SW480 (cell line): Measurements from ENCODE around the gene SLC30A5.
A peak's percentile ranks its signal among the peaks of the same experiment; 100 is the strongest.
"Not testable (repeated sequence)": the region's sequence is repeated elsewhere in the genome, so short reads cannot be mapped to it uniquely, and the experiment has no call there.

Source experiments
- DNase-seq: peaks from one replicate; pipeline ENCODE4 v3.0.0-alpha.2; 2016; ENCODE audit warnings: low spot score

SLC30A5 gene

GRCh38 chr5:69105996-69106906 is 12.4 kb downstream of the SLC30A5 start:
- no peak for DNase-seq

GRCh38 chr5:69108367-69108766 is 14.6 kb downstream of the SLC30A5 start:
- DNase-seq: not testable (repeated sequence)

GRCh38 chr5:69113851-69114250 is 20.0 kb downstream of the SLC30A5 start:
- no peak for DNase-seq

GRCh38 chr5:69115526-69115925 is 21.7 kb downstream of the SLC30A5 start:
- DNase-seq: no peak

GRCh38 chr5:69129413-69129812 is 35.6 kb downstream of the SLC30A5 start:
- DNase-seq: no peak

GRCh38 chr5:69130241-69130640 is 36.4 kb downstream of the SLC30A5 start:
- DNase-seq: no peak

- DNase-seq: no peak
Observed at GRCh38 chr5:69131304-69131703, 37.5 kb downstream of the SLC30A5 start.

GRCh38 chr5:69134126-69134525 is 40.3 kb downstream of the SLC30A5 start:
- DNase-seq: no peak

- DNase-seq: no peak
Observed at GRCh38 chr5:69136293-69136692, 42.5 kb downstream of the SLC30A5 start.

GRCh38 chr5:69137208-69137607 is 43.4 kb downstream of the SLC30A5 start:
- not testable (repeated sequence) for DNase-seq

- no peak for DNase-seq
Observed at GRCh38 chr5:69137807-69138206, 44.0 kb downstream of the SLC30A5 start.

- DNase-seq: no peak
Observed at GRCh38 chr5:69138766-69139165, 45.0 kb downstream of the SLC30A5 start.

- not testable (repeated sequence) for DNase-seq
Observed at GRCh38 chr5:69140239-69140638, 46.4 kb downstream of the SLC30A5 start.

GRCh38 chr5:69140827-69141226 is 47.0 kb downstream of the SLC30A5 start:
- no peak for DNase-seq

GRCh38 chr5:69148576-69148975 is 54.8 kb downstream of the SLC30A5 start:
- not testable (repeated sequence) for DNase-seq

- no peak for DNase-seq
Observed at GRCh38 chr5:69148981-69149675, 55.3 kb downstream of the SLC30A5 start.

GRCh38 chr5:69149676-69150010 is 55.8 kb downstream of the SLC30A5 start:
- DNase-seq: no peak

- DNase-seq: no peak
Observed at GRCh38 chr5:69152731-69153130, 58.9 kb downstream of the SLC30A5 start.

GRCh38 chr5:69156456-69156855 is 62.6 kb downstream of the SLC30A5 start:
- no peak for DNase-seq

- DNase-seq: no peak
Observed at GRCh38 chr5:69158039-69158438, 64.2 kb downstream of the SLC30A5 start.

- DNase-seq: no peak
Observed at GRCh38 chr5:69160651-69161050, 66.8 kb downstream of the SLC30A5 start.

GRCh38 chr5:69166686-69167492 is 73.1 kb downstream of the SLC30A5 start, which contains the start of gene CCNB1:
Gene CCNB1, plus strand, starts transcription at chr5:69167150. Its CDS starts 113 bp downstream, at chr5:69167263.
- DNase-seq: peak; percentile 97
